Right lobe of liver (tissue), 4 donors: ENCODE results near the gene DNAJB6.

Source experiments
- CTCF ChIP-seq, 4 donors: fragments of 200-600 bp in 3 of 4; fragments of 450-650 bp in 1 of 4; IDR thresholded peaks; one replicate each; pipeline versions ENCODE4 v1.5.1 to v1.8.0; 2016 to 2022; ENCODE audit warnings: antibody characterized with exemption in 4 of 4, mild to moderate bottlenecking in 2 of 4
- POLR2A ChIP-seq: fragments of 450-650 bp; IDR thresholded peaks from one replicate; pipeline ENCODE4 v1.6.1; 2017; ENCODE audit warnings: antibody characterized with exemption, mild to moderate bottlenecking
- donor health status: DM: no; HTN: no; CAD: no.
- donor health status: DM: no; HTN: no; CAD: no.
- donor health status: DM: no; HTN: yes; CAD: no.

DNA sequence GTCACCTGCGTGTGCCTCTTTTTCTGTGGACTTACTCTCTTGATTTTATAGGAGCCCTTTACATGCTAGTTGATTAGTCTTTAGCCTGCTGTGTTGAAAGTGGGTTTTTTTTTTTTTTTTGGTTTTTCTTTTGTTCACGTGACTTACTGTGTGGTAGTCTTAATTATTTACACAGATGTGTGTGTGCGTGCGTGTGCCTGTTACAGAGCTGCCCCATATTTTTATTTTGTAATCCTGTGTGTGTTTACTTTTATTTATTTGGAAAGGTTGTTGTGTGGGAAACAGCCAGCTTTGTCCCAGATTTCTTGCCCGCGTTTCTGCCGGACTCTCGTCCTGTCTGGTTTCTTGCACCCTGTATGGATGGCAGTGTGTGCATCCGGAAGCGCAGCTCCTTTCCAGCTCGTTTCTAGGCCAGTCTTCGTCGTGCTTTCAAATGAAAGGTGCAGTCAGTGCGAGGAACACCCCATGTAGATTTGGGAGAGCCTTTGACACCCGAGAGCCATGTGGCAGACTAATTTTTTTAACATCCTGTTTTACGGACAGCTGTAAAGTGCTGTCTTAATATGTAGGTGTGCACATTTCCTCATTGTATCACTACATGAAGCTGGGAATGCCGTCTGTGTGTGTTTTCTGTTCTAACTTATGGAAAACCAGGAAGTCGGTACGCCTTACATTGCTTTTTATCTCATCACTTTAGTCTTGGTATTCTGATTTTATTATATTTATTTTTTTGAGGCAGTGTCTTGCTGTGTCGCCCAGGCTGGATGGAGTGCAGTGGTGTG lies 55.6 kb downstream of the DNAJB6 start:
- TF ChIP-seq CTCF (IDR thresholded peaks at IDR 0.05) = no peak
- TF ChIP-seq POLR2A = no peak
